ENCODE data around the gene SFRP5.

GRCh38 chr10:97782455-97783228, 10.8 kb upstream of the SFRP5 start:
- no peak for TF ChIP-seq ZFX (IDR thresholded peaks at IDR 0.05; ENCODE audit: borderline replicate concordance)
- TF ChIP-seq CTCF (IDR thresholded peaks at IDR 0.05), result no peak

Measured in 22Rv1 (cell line).